Neuron (in vitro differentiated cells): Measurements from ENCODE around the gene ZNF582.
"Not testable (repeated sequence)": the region's sequence is repeated elsewhere in the genome, so short reads cannot be mapped to it uniquely, and the experiment has no call there.

ENCODE experiments used
- H2AFZ ChIP-seq: one replicate; pipeline ENCODE4 v1.6.1; 2013; ENCODE audit warnings: low read depth, mild to moderate bottlenecking, inconsistent platforms, low read length, moderate library complexity
- H3K27me3 ChIP-seq: one replicate; pipeline ENCODE4 v1.6.1; 2013; ENCODE audit warnings: low read length; ENCODE audit not compliant: insufficient read depth
- H3K36me3 ChIP-seq: one replicate; pipeline ENCODE4 v1.6.1; 2013; ENCODE audit warnings: low read length; ENCODE audit not compliant: insufficient read depth
- H3K4me1 ChIP-seq: one replicate; pipeline ENCODE4 v1.6.1; 2013; ENCODE audit warnings: low read length; ENCODE audit not compliant: insufficient read depth
- H3K4me3 ChIP-seq: 2 replicates; pipeline ENCODE4 v1.5.1; 2013; ENCODE audit warnings: mild to moderate bottlenecking, low read length, moderate library complexity
- H3K9me3 ChIP-seq: one replicate; pipeline ENCODE4 v1.6.1; 2013; ENCODE audit warnings: low read length

The ZNF582 gene

DNA sequence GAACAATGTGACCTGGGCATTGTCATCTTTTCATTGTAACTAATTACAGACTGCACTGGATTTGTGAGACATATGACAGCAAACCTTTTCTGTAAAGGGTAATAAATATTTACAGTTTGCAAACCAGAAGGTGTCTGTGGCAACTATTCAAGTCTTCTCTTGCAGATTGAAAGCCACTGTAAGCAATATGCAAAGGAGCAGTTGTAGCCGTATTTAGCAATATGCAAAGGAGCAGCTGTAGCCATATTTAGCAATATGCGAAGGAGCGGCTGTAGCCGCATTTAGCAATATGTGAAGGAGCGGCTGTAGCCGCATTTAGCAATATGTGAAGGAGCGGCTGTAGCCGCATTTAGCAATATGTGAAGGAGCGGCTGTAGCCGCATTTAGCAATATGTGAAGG is 54.3 kb downstream of the ZNF582 start:
- not testable (repeated sequence) for H3K36me3 ChIP-seq, H3K4me3 ChIP-seq, H3K4me1 ChIP-seq, H3K27me3 ChIP-seq, H2AFZ ChIP-seq
- H3K9me3 ChIP-seq, result peaks cover 16% of the 10 kb centered on the region

DNA sequence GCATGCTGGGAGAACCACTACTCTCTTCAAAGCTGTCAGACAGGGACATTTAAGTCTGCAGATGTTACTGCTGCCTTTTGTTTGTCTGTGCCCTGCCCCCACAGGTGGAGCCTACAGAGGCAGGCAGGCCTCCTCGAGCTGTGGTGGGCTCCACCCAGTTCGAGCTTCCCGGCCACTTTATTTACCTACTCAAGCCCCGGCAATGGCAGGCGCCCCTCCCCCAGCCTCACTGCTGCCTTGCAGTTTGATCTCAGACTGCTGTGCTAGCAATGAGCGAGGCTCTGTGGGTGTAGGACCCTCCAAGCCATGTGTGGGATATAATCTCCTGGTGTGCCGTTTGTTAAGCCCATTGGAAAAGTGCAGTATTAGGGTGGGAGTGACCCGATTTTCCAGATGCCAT is 56.3 kb downstream of the ZNF582 start:
- peaks cover 13% of the 10 kb centered on the region for H3K9me3 ChIP-seq
- not testable (repeated sequence) for H3K27me3 ChIP-seq, H3K4me1 ChIP-seq, H3K4me3 ChIP-seq, H3K36me3 ChIP-seq, H2AFZ ChIP-seq

DNA sequence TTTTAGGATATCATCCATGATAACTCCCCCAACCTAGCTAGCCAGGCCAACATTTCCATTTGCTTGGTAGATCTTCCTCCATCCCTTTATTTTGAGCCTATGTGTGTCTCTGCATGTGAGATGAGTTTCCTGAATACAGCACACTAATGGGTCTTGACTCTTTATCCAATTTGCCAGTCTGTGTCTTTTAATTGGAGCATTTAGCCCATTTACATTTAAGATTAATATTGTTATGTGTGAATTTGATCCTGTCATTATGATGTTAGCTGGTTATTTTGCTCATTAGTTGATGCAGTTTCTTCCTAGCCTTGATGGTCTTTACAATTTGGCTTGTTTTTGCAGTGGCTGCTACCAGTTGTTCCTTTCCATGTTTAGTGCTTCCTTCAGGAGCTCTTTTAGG is 58.0 kb downstream of the ZNF582 start:
- not testable (repeated sequence) for H2AFZ ChIP-seq, H3K36me3 ChIP-seq, H3K4me1 ChIP-seq, H3K9me3 ChIP-seq, H3K27me3 ChIP-seq, H3K4me3 ChIP-seq

DNA sequence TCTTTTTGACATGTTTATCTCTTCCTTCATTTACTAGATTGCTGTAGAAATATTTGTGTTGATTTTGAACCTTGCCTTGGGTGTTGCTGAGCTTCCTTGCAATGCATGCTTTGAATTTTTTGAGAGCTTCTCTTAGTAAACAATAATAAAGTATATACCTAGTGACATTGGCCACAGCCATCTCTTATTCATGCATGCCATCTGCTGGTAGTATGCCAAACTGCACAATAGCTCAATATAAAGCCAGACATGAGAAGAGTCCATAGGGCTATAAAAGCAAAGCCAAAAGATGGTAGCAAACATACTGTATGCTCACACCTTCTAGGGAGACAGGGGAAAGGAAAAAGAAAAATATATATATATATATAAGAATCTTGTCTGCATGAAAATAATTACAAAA is 59.8 kb downstream of the ZNF582 start:
- no peak overlapping the region for H2AFZ ChIP-seq

More for the DNA sequence above, 59.8 kb downstream of the ZNF582 start:
- H3K27me3 ChIP-seq, result no peaks in the 10 kb centered on the region
- H3K36me3 ChIP-seq, result no peaks in the 10 kb centered on the region
- no peak overlapping the region for H3K4me3 ChIP-seq
- H3K4me1 ChIP-seq, result no peaks in the 10 kb centered on the region
- peaks cover 2% of the 10 kb centered on the region for H3K9me3 ChIP-seq
